H9 (cell line): ENCODE measurements around the gene KCNIP1. TPM values are rescaled to one million over a fixed set of nuclear protein-coding genes. Genes with fewer than 3 reads are reported as not detected.

Experiments
- DNase-seq: peaks from one replicate; pipeline ENCODE4 v3.0.0-alpha.2; 2017
- H2AFZ ChIP-seq: one replicate; pipeline ENCODE4 v1.6.1; 2013; ENCODE audit warnings: mild to moderate bottlenecking, low read length, control low read depth, moderate library complexity
- H2AK5ac ChIP-seq: 2 replicates; pipeline ENCODE4 v1.6.1; 2013; ENCODE audit warnings: low read length, control low read depth, mixed read lengths; ENCODE audit not compliant: insufficient read length
- H2BK120ac ChIP-seq: one replicate; pipeline ENCODE4 v1.6.1; 2013; ENCODE audit warnings: low read depth, mild to moderate bottlenecking, low read length, control low read depth, inconsistent platforms; ENCODE audit not compliant: poor library complexity, severe bottlenecking
- H2BK12ac ChIP-seq: 2 replicates; pipeline ENCODE4 v1.6.1; 2013; ENCODE audit warnings: low read length, control low read depth, mixed read lengths, low read depth; ENCODE audit not compliant: insufficient read length
- H2BK15ac ChIP-seq: 2 replicates; pipeline ENCODE4 v1.6.1; 2013; ENCODE audit warnings: low read depth, low read length, control low read depth
- H2BK20ac ChIP-seq: one replicate; pipeline ENCODE4 v1.6.1; 2013; ENCODE audit warnings: low read depth, mild to moderate bottlenecking, low read length, control low read depth, inconsistent platforms; ENCODE audit not compliant: poor library complexity, severe bottlenecking
- H2BK5ac ChIP-seq: 2 replicates; pipeline ENCODE4 v1.6.1; 2013; ENCODE audit warnings: low read length, control low read depth, mixed read lengths; ENCODE audit not compliant: insufficient read length
- H3K14ac ChIP-seq: 2 replicates; pipeline ENCODE4 v1.6.1; 2013; ENCODE audit warnings: low read length, control low read depth; ENCODE audit not compliant: insufficient read depth
- H3K18ac ChIP-seq: 2 replicates; pipeline ENCODE4 v1.6.1; 2013; ENCODE audit warnings: low read depth, mild to moderate bottlenecking, mixed read lengths, low read length, control low read depth; ENCODE audit not compliant: insufficient read length
- H3K23ac ChIP-seq: 2 replicates; pipeline ENCODE4 v1.6.1; 2013; ENCODE audit warnings: low read length, control low read depth, mixed read lengths, low read depth; ENCODE audit not compliant: insufficient read length
- H3K23me2 ChIP-seq: 2 replicates; pipeline ENCODE4 v1.6.1; 2013; ENCODE audit warnings: low read depth, mild to moderate bottlenecking, mixed read lengths, low read length, control low read depth; ENCODE audit not compliant: insufficient read length, poor library complexity, severe bottlenecking
- H3K27ac ChIP-seq: 2 replicates; pipeline ENCODE4 v1.5.1; 2013; ENCODE audit warnings: low read length, control low read depth, mixed read lengths, low read depth; ENCODE audit not compliant: insufficient read length
- H3K27me3 ChIP-seq: 2 replicates; pipeline ENCODE4 v1.6.1; 2013; ENCODE audit warnings: low read length, control low read depth, inconsistent platforms; ENCODE audit not compliant: insufficient read depth
- H3K4ac ChIP-seq: 2 replicates; pipeline ENCODE4 v1.6.1; 2013; ENCODE audit warnings: low read depth, mild to moderate bottlenecking, control low read depth, inconsistent platforms, low read length, moderate library complexity
- H3K4me1 ChIP-seq: 2 replicates; pipeline ENCODE4 v1.6.1; 2013; ENCODE audit warnings: low read length, control low read depth, inconsistent platforms; ENCODE audit not compliant: insufficient read depth
- H3K4me2 ChIP-seq: 2 replicates; pipeline ENCODE4 v1.6.1; 2013; ENCODE audit warnings: low read length, control low read depth, mixed read lengths; ENCODE audit not compliant: insufficient read length, insufficient read depth
- H3K56ac ChIP-seq: 2 replicates; pipeline ENCODE4 v1.6.1; 2013; ENCODE audit warnings: low read depth, mild to moderate bottlenecking, mixed read lengths, low read length, control low read depth; ENCODE audit not compliant: insufficient read length
- H3K79me1 ChIP-seq: 2 replicates; pipeline ENCODE4 v1.6.1; 2013; ENCODE audit warnings: low read depth, mild to moderate bottlenecking, moderate library complexity, low read length, control low read depth, inconsistent platforms; ENCODE audit not compliant: insufficient read depth, poor library complexity, severe bottlenecking
- H3K79me2 ChIP-seq: 2 replicates; pipeline ENCODE4 v1.6.1; 2013; ENCODE audit warnings: low read length, control low read depth, inconsistent platforms; ENCODE audit not compliant: insufficient read depth
- H3K9ac ChIP-seq: 2 replicates; pipeline ENCODE4 v1.6.1; 2013; ENCODE audit warnings: low read length, control low read depth, mixed read lengths; ENCODE audit not compliant: insufficient read length; ENCODE audit errors: extremely low read depth
- H3K9me3 ChIP-seq: one replicate; pipeline ENCODE4 v1.6.1; 2013; ENCODE audit warnings: low read depth, low read length, inconsistent platforms; ENCODE audit not compliant: control insufficient read depth
- H3T11ph ChIP-seq: one replicate; pipeline ENCODE4 v1.6.1; 2013; ENCODE audit warnings: mild to moderate bottlenecking, low read length, control low read depth, inconsistent platforms
- H4K20me1 ChIP-seq: one replicate; pipeline ENCODE4 v1.6.1; 2013; ENCODE audit not compliant: control insufficient read depth, insufficient read length, insufficient read depth
- H4K5ac ChIP-seq: 2 replicates; pipeline ENCODE4 v1.6.1; 2013; ENCODE audit warnings: low read depth, mild to moderate bottlenecking, mixed read lengths, low read length, control low read depth; ENCODE audit not compliant: insufficient read length
- H4K8ac ChIP-seq: replicated peaks from 2 replicates; pipeline ENCODE4 v1.6.1; 2013; ENCODE audit warnings: low read length, control low read depth, mixed read lengths, low read depth; ENCODE audit not compliant: insufficient read length
- H4K91ac ChIP-seq: 2 replicates; pipeline ENCODE4 v1.6.1; 2013; ENCODE audit warnings: low read depth, mild to moderate bottlenecking, moderate library complexity, mixed read lengths, low read length, control low read depth; ENCODE audit not compliant: insufficient read length
- H3K27ac Mint-ChIP-seq, 3 experiments: 2 replicates in 2 of 3; 3 replicates in 1 of 3; pipeline ENCODE4 v1.8.0; 2020 to 2021; ENCODE audit warnings: mixed read lengths in 3 of 3, mild to moderate bottlenecking in 1 of 3, moderate library complexity in 1 of 3
- H3K27me3 Mint-ChIP-seq: 2 replicates; pipeline ENCODE4 v1.8.0; 2021; ENCODE audit warnings: low read depth, mild to moderate bottlenecking, moderate library complexity, mixed read lengths
- H3K36me3 Mint-ChIP-seq, 3 experiments: 2 replicates in 2 of 3; 3 replicates in 1 of 3; pipeline ENCODE4 v1.8.0; 2020 to 2021; ENCODE audit warnings: low read depth in 3 of 3, mixed read lengths in 3 of 3; ENCODE audit not compliant: insufficient read depth in 1 of 3
- H3K4me1 Mint-ChIP-seq, 2 experiments: 2 replicates each; pipeline ENCODE4 v1.8.0; 2020; ENCODE audit warnings: mixed read lengths in 2 of 2
- H3K4me3 Mint-ChIP-seq, 2 experiments: 2 replicates in 1 of 2; 3 replicates in 1 of 2; pipeline ENCODE4 v1.8.0; 2020 to 2021; ENCODE audit warnings: mild to moderate bottlenecking in 2 of 2, mixed read lengths in 2 of 2, moderate library complexity in 1 of 2
- H3K9me3 Mint-ChIP-seq, 2 experiments: 2 replicates in 1 of 2; 3 replicates in 1 of 2; pipeline ENCODE4 v1.8.0; 2020; ENCODE audit warnings: mild to moderate bottlenecking in 2 of 2, mixed read lengths in 2 of 2, moderate library complexity in 1 of 2
- WGBS: extraction: QIAGEN DNeasy Blood & Tissue Kit; methylation state at CpG from one replicate; pipeline ENCODE4 v1.1.7; 2013; ENCODE audit warnings: missing lambda C conversion rate, low lambda C conversion rate, mixed read lengths; ENCODE audit not compliant: insufficient read length; ENCODE audit errors: extremely low coverage; 5-methylcytosine and 5-hydroxymethylcytosine counted together
- total RNA-seq: library from RNA; stranded (reverse); gene quantifications from 2 replicates; pipeline ENCODE4 v1.2.1, GENCODE V29; 2021
- TF ChIP-seq, protein P1 (sequence below): fragments of 200-600 bp; sonication (generic); conservative IDR thresholded peaks from 3 replicates; pipeline ENCODE4 v1.8.0; 2021; ENCODE audit warnings: antibody characterized with exemption, mild to moderate bottlenecking

KCNIP1 gene
- total RNA-seq, 1 experiment from 2014 or later, result 0.63 TPM

DNA sequence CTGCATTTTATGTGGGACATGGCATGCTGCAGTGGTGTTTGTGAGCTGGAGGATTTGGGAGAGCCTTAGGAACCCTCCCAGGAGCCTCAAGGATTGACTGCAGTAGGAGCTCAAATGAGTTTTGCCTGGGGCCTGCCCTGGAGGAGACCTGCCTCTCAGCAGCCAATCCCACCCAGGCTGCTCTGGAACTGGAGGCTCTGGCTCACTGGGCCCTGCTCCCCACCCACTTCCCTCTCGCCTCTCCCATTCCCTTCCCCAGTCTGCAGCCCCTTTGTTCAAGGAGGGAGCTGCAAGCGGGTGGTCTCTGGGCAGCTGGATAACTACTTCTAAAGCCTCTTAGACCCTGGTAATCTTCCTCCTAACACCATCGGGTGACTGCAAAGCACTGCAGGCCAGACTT is 24.2 kb downstream of the KCNIP1 start:
- Mint-ChIP-seq H3K4me1 (peaks cover 8 to 26% of the 10 kb centered on the region in 2 experiments), H3K4me3 (no peak overlapping the region), H3K9me3 (no peaks in the 10 kb centered on the region), H3K36me3 (no peaks in the 10 kb centered on the region), H3K27ac (no peak overlapping the region), H3K27me3 (peaks cover 3% of the 10 kb centered on the region)
- no peak overlapping the region for H3K27ac ChIP-seq
- H4K8ac ChIP-seq, result no peak overlapping the region
- no peak overlapping the region for H3K4me2 ChIP-seq
- H2AK5ac ChIP-seq, result no peak overlapping the region
- H3K4me1 ChIP-seq, result no peaks in the 10 kb centered on the region
- no peak overlapping the region for H2BK15ac ChIP-seq
- no peak overlapping the region for H2BK20ac ChIP-seq
- WGBS, result no CpG with 5 or more reads among the region's 3 CpGs
- H3K23ac ChIP-seq, result no peak overlapping the region
- no peak overlapping the region for H2AFZ ChIP-seq
- H3K9me3 ChIP-seq, result no peaks in the 10 kb centered on the region
- H4K20me1 ChIP-seq, result no peaks in the 10 kb centered on the region
- TF ChIP-seq, protein P1, sequence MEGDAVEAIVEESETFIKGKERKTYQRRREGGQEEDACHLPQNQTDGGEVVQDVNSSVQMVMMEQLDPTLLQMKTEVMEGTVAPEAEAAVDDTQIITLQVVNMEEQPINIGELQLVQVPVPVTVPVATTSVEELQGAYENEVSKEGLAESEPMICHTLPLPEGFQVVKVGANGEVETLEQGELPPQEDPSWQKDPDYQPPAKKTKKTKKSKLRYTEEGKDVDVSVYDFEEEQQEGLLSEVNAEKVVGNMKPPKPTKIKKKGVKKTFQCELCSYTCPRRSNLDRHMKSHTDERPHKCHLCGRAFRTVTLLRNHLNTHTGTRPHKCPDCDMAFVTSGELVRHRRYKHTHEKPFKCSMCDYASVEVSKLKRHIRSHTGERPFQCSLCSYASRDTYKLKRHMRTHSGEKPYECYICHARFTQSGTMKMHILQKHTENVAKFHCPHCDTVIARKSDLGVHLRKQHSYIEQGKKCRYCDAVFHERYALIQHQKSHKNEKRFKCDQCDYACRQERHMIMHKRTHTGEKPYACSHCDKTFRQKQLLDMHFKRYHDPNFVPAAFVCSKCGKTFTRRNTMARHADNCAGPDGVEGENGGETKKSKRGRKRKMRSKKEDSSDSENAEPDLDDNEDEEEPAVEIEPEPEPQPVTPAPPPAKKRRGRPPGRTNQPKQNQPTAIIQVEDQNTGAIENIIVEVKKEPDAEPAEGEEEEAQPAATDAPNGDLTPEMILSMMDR, result no peak
- H3K9ac ChIP-seq, result no peak overlapping the region
- H3K56ac ChIP-seq, result no peak overlapping the region
- H4K91ac ChIP-seq, result no peak overlapping the region
- no peak overlapping the region for H2BK12ac ChIP-seq
- no peaks in the 10 kb centered on the region for H3K27me3 ChIP-seq
- no peak overlapping the region for H2BK5ac ChIP-seq
- H3K14ac ChIP-seq, result no peak overlapping the region
- H3K79me2 ChIP-seq, result no peaks in the 10 kb centered on the region
- H3K4ac ChIP-seq, result no peak overlapping the region
- no peak overlapping the region for H4K5ac ChIP-seq
- H3K79me1 ChIP-seq, result no peaks in the 10 kb centered on the region
- no peak overlapping the region for H2BK120ac ChIP-seq
- H3K18ac ChIP-seq, result no peak overlapping the region
- no peak for DNase-seq
- no peaks in the 10 kb centered on the region for H3K23me2 ChIP-seq
- no peak overlapping the region for H3T11ph ChIP-seq
